GM12874 (cell line): ENCODE results near the gene PDE8B.

Experiments
- TF ChIP-seq, protein P1 (sequence below): IDR thresholded peaks from 2 replicates; pipeline ENCODE4 v1.5.1; 2011; ENCODE audit warnings: low read depth, mild to moderate bottlenecking, control low read depth, low read length, moderate library complexity; ENCODE audit not compliant: insufficient read depth

Gene PDE8B

DNA sequence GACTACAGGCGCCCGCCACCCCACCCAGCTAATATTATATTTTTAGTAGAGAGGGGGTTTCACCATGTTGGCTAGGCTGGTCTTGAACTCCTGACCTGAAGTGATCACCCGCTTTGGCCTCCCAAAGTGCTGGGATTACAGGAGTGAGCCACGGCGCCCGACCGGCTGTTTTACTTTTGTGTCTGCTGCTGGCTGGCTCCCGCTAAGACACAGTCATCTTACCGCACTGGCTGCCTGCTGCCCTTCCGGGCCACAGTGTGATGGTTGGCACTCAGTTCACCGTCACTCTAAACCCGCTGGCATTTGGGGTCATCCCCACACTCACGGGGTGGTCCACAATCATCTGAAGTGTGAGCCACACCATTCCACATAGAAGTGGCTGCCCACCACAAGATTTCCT lies 188.0 kb downstream of the PDE8B start:
- TF ChIP-seq, protein P1, sequence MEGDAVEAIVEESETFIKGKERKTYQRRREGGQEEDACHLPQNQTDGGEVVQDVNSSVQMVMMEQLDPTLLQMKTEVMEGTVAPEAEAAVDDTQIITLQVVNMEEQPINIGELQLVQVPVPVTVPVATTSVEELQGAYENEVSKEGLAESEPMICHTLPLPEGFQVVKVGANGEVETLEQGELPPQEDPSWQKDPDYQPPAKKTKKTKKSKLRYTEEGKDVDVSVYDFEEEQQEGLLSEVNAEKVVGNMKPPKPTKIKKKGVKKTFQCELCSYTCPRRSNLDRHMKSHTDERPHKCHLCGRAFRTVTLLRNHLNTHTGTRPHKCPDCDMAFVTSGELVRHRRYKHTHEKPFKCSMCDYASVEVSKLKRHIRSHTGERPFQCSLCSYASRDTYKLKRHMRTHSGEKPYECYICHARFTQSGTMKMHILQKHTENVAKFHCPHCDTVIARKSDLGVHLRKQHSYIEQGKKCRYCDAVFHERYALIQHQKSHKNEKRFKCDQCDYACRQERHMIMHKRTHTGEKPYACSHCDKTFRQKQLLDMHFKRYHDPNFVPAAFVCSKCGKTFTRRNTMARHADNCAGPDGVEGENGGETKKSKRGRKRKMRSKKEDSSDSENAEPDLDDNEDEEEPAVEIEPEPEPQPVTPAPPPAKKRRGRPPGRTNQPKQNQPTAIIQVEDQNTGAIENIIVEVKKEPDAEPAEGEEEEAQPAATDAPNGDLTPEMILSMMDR = no peak

DNA sequence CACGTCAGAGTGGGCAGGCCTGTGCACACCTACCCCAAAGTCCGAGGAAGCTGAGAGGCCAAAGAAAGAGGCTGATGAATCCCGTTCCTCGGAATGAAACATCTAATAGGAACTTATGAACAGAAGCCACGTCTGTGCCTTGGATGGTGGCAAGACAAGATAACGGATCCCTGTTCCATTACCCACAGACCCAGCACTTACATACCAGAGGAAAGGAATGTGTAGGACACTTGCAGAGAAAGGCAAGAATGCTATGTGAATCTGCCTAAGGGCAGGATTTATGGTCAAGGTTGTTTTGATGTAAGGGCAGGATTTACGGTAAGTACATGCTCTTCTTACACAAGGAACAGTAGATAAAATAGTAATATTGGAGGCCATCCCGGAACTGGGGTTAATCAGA lies 188.4 kb downstream of the PDE8B start:
- TF ChIP-seq, protein P1 = no peak

DNA sequence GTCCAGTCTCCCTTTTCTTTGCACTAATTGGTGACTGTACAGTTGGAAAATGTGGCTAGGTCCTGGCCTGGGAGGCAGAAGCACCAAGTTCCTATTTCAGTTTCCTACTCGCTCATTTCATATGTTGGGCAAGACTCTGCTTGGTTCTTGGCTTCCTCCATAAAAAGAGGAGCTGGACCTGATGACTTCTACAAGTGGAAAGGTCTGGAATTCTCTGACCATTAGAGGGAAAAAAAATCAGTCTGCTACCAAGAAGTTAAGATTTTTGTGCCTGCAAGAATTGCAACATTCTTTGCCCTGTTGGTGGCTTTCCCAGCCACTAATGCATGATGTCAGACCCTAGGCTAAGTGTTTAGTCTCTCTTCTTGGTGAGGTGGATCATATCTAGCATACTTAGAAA lies 190.2 kb downstream of the PDE8B start:
- TF ChIP-seq, protein P1 = no peak

DNA sequence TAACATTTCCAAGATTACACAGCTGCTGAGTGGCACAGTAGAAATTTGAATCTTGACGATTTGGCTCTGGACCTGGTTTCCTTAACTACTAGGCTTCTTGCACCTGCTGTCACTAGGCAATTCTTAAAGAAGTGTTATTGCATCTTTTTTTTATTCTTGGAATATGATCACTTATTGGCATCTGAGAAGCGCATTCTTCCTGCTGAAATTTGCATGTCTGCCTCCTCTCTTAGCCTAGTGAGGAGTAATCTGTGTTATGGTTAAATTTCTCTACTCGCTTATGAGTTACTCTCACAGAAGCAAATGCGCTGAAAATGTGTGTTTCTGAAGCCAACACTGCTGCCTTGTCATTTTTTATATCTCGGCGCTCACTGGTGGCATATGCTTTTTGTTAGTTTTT lies 192.3 kb downstream of the PDE8B start:
- TF ChIP-seq, protein P1 = no peak

DNA sequence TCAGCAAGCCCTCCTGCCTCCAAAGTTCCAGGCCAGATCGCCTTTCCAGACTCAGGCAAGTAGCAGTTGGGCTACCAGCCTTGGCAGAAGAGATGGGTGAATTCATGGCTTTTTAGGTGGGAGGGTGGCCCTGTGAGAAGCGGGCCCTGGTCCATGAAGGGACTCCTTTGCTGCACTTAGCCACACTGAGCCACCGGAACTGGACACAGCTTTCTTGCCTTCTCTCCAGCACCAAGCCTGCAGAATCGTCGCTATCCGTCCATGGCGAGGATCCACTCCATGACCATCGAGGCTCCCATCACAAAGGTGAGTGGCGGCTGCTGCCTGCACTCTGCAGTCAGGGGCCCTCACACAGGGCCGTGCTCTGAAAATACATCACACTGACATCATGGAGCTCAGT lies 196.7 kb downstream of the PDE8B start:
- TF ChIP-seq, protein P1 = no peak

DNA sequence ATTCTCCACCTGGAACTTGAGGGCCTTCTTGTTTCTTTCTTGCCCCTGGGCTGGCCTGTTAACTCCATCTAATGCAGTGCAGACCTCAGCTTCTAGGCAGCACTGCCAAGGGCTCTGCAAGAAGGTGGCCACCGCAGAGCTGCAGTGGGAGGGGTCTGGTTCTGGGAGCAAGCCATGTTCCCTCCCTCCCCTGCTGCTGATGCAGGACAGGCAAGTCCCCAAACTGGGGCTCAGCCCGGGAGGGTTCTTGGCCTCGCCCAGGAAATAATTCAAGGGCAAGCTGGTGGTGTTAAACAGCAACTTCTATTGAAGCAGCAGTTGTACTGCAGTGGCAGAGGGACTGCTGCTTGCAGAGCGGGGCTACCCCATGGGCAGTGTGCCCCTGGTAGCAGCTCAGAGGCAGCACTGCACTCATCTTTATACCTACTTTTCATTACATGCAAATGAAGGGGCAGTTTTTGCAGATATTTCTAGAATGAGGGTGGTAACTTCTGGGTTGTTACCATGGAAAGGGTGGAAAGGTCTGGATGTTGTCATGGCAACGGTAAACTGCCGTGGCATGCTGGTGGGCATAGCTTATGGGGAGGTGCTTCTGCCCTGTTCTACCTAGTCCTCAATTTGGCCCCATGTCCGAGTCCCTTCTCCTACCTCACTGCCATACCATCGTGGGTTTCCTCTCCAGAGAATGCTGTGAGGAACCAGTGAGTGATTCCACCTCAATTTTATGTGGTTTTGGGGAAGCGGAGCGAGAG lies 199.6 kb downstream of the PDE8B start:
- TF ChIP-seq, protein P1 = no peak

DNA sequence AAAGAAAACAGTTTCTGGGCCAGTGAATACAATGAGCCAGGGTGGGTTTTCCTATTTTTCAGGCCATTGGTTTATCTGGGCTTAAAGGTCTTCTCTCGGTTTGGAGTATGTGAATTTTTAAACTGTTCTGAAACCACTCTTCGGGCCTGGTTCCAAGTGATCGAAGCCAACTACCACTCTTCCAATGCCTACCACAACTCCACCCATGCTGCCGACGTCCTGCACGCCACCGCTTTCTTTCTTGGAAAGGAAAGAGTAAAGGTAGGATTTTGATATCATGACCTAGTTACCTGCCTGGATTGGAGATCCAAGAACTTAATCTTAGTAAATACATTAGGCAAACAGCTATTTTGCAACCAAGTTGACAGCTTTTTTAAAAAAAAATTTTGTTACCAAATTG lies 202.6 kb downstream of the PDE8B start:
- TF ChIP-seq, protein P1 = no peak

DNA sequence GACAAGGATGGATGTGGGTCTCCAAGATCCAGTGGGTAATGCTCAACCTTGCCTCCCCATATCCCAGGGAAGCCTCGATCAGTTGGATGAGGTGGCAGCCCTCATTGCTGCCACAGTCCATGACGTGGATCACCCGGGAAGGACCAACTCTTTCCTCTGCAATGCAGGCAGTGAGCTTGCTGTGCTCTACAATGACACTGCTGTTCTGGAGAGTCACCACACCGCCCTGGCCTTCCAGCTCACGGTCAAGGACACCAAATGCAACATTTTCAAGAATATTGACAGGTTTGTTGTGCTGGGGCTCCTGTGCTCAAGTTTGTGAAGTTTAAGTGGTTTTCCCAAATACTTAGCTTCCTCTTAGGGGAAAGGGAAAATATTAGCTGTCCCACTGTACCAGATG lies 207.7 kb downstream of the PDE8B start:
- TF ChIP-seq, protein P1 = no peak
